NB4 (cell line): ENCODE data around the gene RAC3.

ENCODE experiments used
- POLR2A ChIP-seq: IDR thresholded peaks from 2 replicates; pipeline ENCODE4 v1.6.1; 2011; ENCODE audit warnings: mild to moderate bottlenecking; ENCODE audit not compliant: insufficient read length; ENCODE audit errors: extremely low read depth
- TF ChIP-seq, protein P1 (sequence below): IDR thresholded peaks from one replicate; pipeline ENCODE4 v1.5.1; 2012; ENCODE audit warnings: low read depth, low read length
- TF ChIP-seq, protein P2 (sequence below): IDR thresholded peaks from 2 replicates; pipeline ENCODE4 v1.6.1; 2011; ENCODE audit warnings: low read depth, low read length

DNA sequence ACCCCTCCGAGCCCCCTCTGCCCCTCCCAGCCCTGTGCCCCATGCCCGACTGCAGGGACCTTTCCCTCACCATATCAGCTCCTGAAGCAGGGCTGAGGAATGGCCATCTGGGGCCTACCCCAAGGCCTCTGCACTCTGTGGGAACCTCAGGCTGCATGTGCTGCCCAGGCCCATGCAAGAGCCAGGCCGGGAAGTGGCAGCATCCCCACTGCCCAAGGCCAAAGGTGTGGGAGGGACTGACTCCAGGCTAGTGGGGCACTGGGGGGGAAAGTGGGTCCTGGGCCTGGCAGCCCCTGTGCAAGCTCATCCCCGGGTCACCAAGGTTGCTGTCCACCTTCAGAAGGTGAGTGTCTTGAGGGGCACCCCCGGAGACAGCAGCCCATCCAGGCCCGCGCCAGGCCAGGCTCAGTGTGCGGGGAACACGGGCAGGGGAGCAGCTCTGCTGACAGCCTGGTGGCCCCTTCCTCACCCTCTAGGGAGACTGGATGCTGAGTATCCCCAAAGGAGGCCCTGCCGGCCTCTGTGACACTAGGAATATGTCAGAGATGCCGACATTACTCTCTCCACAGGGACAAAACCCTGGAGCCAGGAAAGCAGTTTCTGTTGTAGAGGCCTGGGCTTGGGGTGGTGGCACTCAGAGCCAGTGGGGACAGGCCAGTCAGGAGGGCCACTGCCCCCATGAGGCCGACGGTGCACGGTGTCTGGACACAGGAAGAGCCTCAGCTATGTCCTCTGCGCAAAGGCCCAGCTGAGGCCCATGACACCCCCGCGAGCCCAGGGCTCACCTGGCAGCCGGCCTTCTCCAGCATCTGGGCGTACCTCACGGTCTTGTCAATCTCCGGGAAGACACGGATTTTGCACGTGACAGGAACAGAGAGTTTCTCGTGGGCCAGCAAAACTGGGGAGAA, 30.9 kb downstream of the RAC3 start:
- no peak for TF ChIP-seq POLR2A
- TF ChIP-seq, protein P1, sequence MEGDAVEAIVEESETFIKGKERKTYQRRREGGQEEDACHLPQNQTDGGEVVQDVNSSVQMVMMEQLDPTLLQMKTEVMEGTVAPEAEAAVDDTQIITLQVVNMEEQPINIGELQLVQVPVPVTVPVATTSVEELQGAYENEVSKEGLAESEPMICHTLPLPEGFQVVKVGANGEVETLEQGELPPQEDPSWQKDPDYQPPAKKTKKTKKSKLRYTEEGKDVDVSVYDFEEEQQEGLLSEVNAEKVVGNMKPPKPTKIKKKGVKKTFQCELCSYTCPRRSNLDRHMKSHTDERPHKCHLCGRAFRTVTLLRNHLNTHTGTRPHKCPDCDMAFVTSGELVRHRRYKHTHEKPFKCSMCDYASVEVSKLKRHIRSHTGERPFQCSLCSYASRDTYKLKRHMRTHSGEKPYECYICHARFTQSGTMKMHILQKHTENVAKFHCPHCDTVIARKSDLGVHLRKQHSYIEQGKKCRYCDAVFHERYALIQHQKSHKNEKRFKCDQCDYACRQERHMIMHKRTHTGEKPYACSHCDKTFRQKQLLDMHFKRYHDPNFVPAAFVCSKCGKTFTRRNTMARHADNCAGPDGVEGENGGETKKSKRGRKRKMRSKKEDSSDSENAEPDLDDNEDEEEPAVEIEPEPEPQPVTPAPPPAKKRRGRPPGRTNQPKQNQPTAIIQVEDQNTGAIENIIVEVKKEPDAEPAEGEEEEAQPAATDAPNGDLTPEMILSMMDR, result no peak
- TF ChIP-seq, protein P2, sequence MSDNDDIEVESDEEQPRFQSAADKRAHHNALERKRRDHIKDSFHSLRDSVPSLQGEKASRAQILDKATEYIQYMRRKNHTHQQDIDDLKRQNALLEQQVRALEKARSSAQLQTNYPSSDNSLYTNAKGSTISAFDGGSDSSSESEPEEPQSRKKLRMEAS, result no peak
